Measurements from ENCODE around the gene SERPINI1.

- TF ChIP-seq EZH2phosphoT487 (IDR thresholded peaks at IDR 0.05; ENCODE audit: borderline replicate concordance) (no peak), CTCF (conservative IDR thresholded peaks at IDR 0.05; ENCODE audit: low read length) (no peak)
These were observed 6.8 kb downstream of the SERPINI1 start for GRCh38 chr3:167742338-167742737.
